Transverse colon (tissue), 3 donors: Measurements from ENCODE around the gene ZDHHC14.

Experiments used
- EP300 ChIP-seq: sonication (generic); formaldehyde crosslinking; IDR thresholded peaks from one replicate; pipeline ENCODE4 v1.6.1; 2017; ENCODE audit warnings: antibody characterized with exemption, low read depth
- POLR2AphosphoS5 ChIP-seq, 3 donors: sonication (generic); formaldehyde crosslinking; IDR thresholded peaks; one replicate each; pipeline ENCODE4 v1.6.1; 2016; ENCODE audit warnings: antibody characterized with exemption in 3 of 3

DNA sequence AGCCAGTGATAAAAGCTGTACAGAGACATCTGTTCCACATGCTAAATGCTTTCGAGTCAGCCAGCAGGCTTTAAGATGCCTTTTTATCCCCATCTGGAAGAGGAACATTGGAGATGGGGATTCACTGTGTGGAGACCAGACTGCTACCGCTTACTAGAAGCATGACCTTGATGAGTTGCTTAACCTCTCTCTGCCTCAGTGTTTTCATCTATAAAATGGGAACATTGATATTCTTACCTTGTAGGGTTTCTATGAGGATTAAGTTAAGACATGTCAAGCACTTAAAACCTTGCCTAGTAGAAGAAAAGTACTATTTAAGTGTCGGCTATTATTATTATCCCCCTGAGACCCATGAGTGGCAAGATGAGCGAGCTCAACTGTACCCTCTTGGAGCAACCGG is 276.8 kb downstream of the ZDHHC14 start:
- TF ChIP-seq EP300: no peak
- no peak for TF ChIP-seq POLR2AphosphoS5 (IDR thresholded peaks at IDR 0.05)
